A673 (cell line): ENCODE data around the gene VSTM2L.

Source experiments
- CTCF ChIP-seq: fragments of 300-800, 200-600 bp; sonication (generic); conservative IDR thresholded peaks from 2 replicates; pipeline ENCODE4 v1.5.1; 2017; ENCODE audit warnings: low read depth, mild to moderate bottlenecking, antibody characterized with exemption, low read length, moderate library complexity, mixed read lengths
- EZH2 ChIP-seq: fragments of 200-600 bp; sonication (generic); IDR thresholded peaks from 2 replicates; pipeline ENCODE4 v1.6.1; 2017; ENCODE audit warnings: borderline replicate concordance, low read depth, mild to moderate bottlenecking, mixed read lengths, antibody characterized with exemption, low read length; ENCODE audit not compliant: poor library complexity, severe bottlenecking

- no peak for TF ChIP-seq CTCF
- no peak for TF ChIP-seq EZH2
Measured at GRCh38 chr20:37979021-37979985, 76.4 kb downstream of the VSTM2L start.
